Measurements from ENCODE around the gene NCCRP1.

Gene NCCRP1

GRCh38 chr19:39246951-39247669, 50.3 kb downstream of the NCCRP1 start:
- DNase-seq = peak; percentile 62
- H3K27me3 Mint-ChIP-seq (ENCODE audit: low read depth, poor library complexity) = peaks cover 84% of the 10 kb centered on the region

GRCh38 chr19:39247701-39248664, 51.2 kb downstream of the NCCRP1 start:
- TF ChIP-seq CTCF (IDR thresholded peaks at IDR 0.05) = no peak
- peaks cover 88% of the 10 kb centered on the region for H3K27me3 Mint-ChIP-seq (ENCODE audit: low read depth, poor library complexity)
- peaks cover 7% of the 10 kb centered on the region for H3K4me1 Mint-ChIP-seq
- no peak overlapping the region for H3K27ac Mint-ChIP-seq
- H3K4me3 Mint-ChIP-seq = no peak overlapping the region
- H3K36me3 Mint-ChIP-seq (ENCODE audit: low read depth) = no peaks in the 10 kb centered on the region
- DNase-seq = peak; percentile 60
- no peaks in the 10 kb centered on the region for H3K9me3 Mint-ChIP-seq

More at GRCh38 chr19:39246951-39247669, 50.3 kb downstream of the NCCRP1 start:
- peak overlapping the region; percentile 18 for H3K4me3 Mint-ChIP-seq
- no peaks in the 10 kb centered on the region for H3K9me3 Mint-ChIP-seq
- no peaks in the 10 kb centered on the region for H3K36me3 Mint-ChIP-seq (ENCODE audit: low read depth)
- TF ChIP-seq CTCF (IDR thresholded peaks at IDR 0.05) = no peak
- H3K4me1 Mint-ChIP-seq = peaks cover 7% of the 10 kb centered on the region
- H3K27ac Mint-ChIP-seq = no peak overlapping the region

- H3K27me3 Mint-ChIP-seq (ENCODE audit: low read depth, poor library complexity) = peaks cover 89% of the 10 kb centered on the region
- H3K9me3 Mint-ChIP-seq = no peaks in the 10 kb centered on the region
- no peak within 1 kb of the TSS for H3K27ac Mint-ChIP-seq
- no peaks in the 10 kb centered on the region for H3K4me1 Mint-ChIP-seq
- no peaks in the 10 kb centered on the region for H3K36me3 Mint-ChIP-seq (ENCODE audit: low read depth)
- no peak for TF ChIP-seq CTCF (IDR thresholded peaks at IDR 0.05)
- peak within 1 kb of the TSS; percentile 39 for H3K4me3 Mint-ChIP-seq
- no peak for DNase-seq
These were observed 52.0 kb downstream of the NCCRP1 start, which contains the start of gene IFNL4 for GRCh38 chr19:39248806-39249205. Gene IFNL4, minus strand, starts transcription at chr19:39248856.

GRCh38 chr19:39251081-39251480, 54.3 kb downstream of the NCCRP1 start:
- H3K27ac Mint-ChIP-seq = no peak overlapping the region
- TF ChIP-seq CTCF (IDR thresholded peaks at IDR 0.05) = no peak
- no peak overlapping the region for H3K4me3 Mint-ChIP-seq
- H3K9me3 Mint-ChIP-seq = no peaks in the 10 kb centered on the region
- DNase-seq = no peak
- no peaks in the 10 kb centered on the region for H3K36me3 Mint-ChIP-seq (ENCODE audit: low read depth)
- H3K4me1 Mint-ChIP-seq = no peaks in the 10 kb centered on the region
- H3K27me3 Mint-ChIP-seq (ENCODE audit: low read depth, poor library complexity) = peaks cover 85% of the 10 kb centered on the region
